ENCODE measurements around the gene NRXN3.
"Not testable (repeated sequence)": the region's sequence is repeated elsewhere in the genome, so short reads cannot be mapped to it uniquely, and the experiment has no call there.

NRXN3 gene

DNA sequence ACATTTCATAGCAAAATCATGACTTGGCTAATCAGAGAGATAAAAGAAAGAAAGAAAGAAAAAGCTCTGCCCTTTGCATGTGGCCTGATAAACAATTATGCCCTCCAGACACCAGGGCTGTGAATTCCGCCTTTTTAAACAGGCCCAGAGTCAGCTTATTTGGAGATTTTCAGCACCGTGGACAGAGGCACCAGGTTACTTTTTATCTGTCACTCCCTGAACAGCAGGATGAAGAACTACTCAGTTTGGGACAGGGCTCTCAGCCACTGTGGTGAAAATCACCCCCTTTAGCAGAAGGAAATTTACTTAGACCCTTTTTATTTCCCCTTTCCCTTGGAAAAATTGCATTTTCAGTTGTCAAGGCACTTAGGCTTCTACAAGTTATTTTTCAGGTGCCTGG is 359.9 kb downstream of the NRXN3 start:
- H3K27me3 ChIP-seq (ENCODE audit: control insufficient read depth, insufficient read depth, low read length), result no peaks in the 10 kb centered on the region
- no peak overlapping the region for H3K9ac ChIP-seq (ENCODE audit: low read length)
- no peaks in the 10 kb centered on the region for H3K36me3 ChIP-seq (ENCODE audit: control insufficient read depth, insufficient read depth, low read length)
- no peaks in the 10 kb centered on the region for H3K4me1 ChIP-seq (ENCODE audit: control insufficient read depth, insufficient read depth, low read length)
- no peaks in the 10 kb centered on the region for H3K9me3 ChIP-seq (ENCODE audit: control insufficient read depth, low read length)
- H3K4me3 ChIP-seq (ENCODE audit: low read length), result no peak overlapping the region

DNA sequence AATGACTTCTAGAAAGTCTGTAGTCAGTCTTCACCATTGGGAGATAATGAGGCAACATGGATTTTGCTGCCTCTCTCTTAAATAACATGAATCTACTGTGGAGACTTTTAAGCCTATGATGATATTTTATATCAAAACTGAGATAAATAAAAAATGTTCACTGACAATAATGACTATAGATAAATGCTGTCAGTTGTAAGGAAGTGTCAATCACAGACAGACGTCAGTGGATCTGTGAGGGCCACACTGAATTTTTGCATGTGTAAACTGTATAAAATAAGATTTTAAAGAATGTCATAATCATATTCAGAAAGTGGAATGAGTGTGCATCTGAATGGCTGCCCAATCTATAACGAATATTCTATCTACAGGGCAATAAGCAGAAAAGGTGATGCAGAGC is 364.0 kb downstream of the NRXN3 start:
- no peaks in the 10 kb centered on the region for H3K9me3 ChIP-seq (ENCODE audit: control insufficient read depth, low read length)
- H3K4me1 ChIP-seq (ENCODE audit: control insufficient read depth, insufficient read depth, low read length), result no peaks in the 10 kb centered on the region
- H3K4me3 ChIP-seq (ENCODE audit: low read length), result no peak overlapping the region
- H3K9ac ChIP-seq (ENCODE audit: low read length), result no peak overlapping the region
- H3K36me3 ChIP-seq (ENCODE audit: control insufficient read depth, insufficient read depth, low read length), result no peaks in the 10 kb centered on the region
- H3K27me3 ChIP-seq (ENCODE audit: control insufficient read depth, insufficient read depth, low read length), result no peaks in the 10 kb centered on the region

DNA sequence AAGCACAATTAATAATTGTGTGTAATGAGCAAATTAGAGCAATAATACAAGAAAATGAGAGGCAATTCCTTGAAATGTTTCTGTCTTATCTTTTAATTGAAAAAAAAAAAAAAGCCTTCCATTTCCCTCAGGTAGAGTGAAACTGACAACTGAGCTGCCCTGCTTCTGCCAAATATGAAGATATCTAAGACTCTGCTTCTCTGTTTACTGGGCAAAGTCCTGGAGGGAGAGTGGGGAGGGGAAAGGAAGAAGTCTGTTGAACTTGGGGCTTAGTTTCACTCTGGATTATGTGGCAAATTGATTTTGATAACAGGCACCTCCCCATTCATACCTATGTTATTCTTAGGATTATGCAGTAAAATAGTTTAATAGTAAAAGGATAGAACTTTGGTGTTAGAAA is 364.9 kb downstream of the NRXN3 start:
- H3K36me3 ChIP-seq (ENCODE audit: control insufficient read depth, insufficient read depth, low read length), result no peaks in the 10 kb centered on the region
- H3K4me3 ChIP-seq (ENCODE audit: low read length), result no peak overlapping the region
- H3K9me3 ChIP-seq (ENCODE audit: control insufficient read depth, low read length), result no peaks in the 10 kb centered on the region
- no peak overlapping the region for H3K9ac ChIP-seq (ENCODE audit: low read length)
- H3K4me1 ChIP-seq (ENCODE audit: control insufficient read depth, insufficient read depth, low read length), result no peaks in the 10 kb centered on the region
- H3K27me3 ChIP-seq (ENCODE audit: control insufficient read depth, insufficient read depth, low read length), result no peaks in the 10 kb centered on the region

DNA sequence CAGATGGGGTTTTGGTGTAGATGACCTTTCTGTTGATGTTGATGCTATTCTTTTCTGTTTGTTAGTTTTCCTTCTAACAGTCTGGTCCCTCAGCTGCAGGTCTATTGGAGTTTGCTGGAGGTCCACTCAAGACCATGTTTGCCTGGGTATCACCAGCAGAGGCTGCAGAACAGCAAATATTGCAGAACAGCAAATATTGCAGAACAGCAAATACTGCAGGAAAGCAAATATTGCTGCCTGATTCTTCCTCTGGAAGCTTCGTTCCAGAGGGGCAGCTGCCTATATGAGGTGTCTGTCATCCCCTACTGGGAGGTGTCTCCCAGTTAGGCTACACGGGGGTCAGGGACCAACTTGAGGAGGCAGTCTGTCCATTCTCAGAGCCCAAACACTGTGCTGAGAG is 371.6 kb downstream of the NRXN3 start:
- H3K9ac ChIP-seq (ENCODE audit: low read length); H3K4me1 ChIP-seq (ENCODE audit: control insufficient read depth, insufficient read depth, low read length); H3K4me3 ChIP-seq (ENCODE audit: low read length): not testable (repeated sequence)

GRCh38 chr14:78543433-78543832 is 373.3 kb downstream of the NRXN3 start:
- no peaks in the 10 kb centered on the region for H3K4me1 ChIP-seq (ENCODE audit: control insufficient read depth, insufficient read depth, low read length)
- H3K9ac ChIP-seq (ENCODE audit: low read length), result no peak overlapping the region
- no peak overlapping the region for H3K4me3 ChIP-seq (ENCODE audit: low read length)
- H3K36me3 ChIP-seq (ENCODE audit: control insufficient read depth, insufficient read depth, low read length), result no peaks in the 10 kb centered on the region
- no peaks in the 10 kb centered on the region for H3K27me3 ChIP-seq (ENCODE audit: control insufficient read depth, insufficient read depth, low read length)
- H3K9me3 ChIP-seq (ENCODE audit: control insufficient read depth, low read length), result no peaks in the 10 kb centered on the region

More for the DNA sequence above, 371.6 kb downstream of the NRXN3 start:
- H3K27me3 ChIP-seq (ENCODE audit: control insufficient read depth, insufficient read depth, low read length); H3K36me3 ChIP-seq (ENCODE audit: control insufficient read depth, insufficient read depth, low read length); H3K9me3 ChIP-seq (ENCODE audit: control insufficient read depth, low read length): not testable (repeated sequence)

- H3K36me3 ChIP-seq (ENCODE audit: control insufficient read depth, insufficient read depth, low read length), result no peaks in the 10 kb centered on the region
- no peaks in the 10 kb centered on the region for H3K27me3 ChIP-seq (ENCODE audit: control insufficient read depth, insufficient read depth, low read length)
- H3K9ac ChIP-seq (ENCODE audit: low read length), result no peak overlapping the region
- H3K4me3 ChIP-seq (ENCODE audit: low read length), result no peak overlapping the region
- H3K4me1 ChIP-seq (ENCODE audit: control insufficient read depth, insufficient read depth, low read length), result no peaks in the 10 kb centered on the region
- H3K9me3 ChIP-seq (ENCODE audit: control insufficient read depth, low read length), result no peaks in the 10 kb centered on the region
Observed at GRCh38 chr14:78561074-78561473, 390.9 kb downstream of the NRXN3 start.

- Histone ChIP-seq H3K9me3 (ENCODE audit: control insufficient read depth, low read length) (no peaks in the 10 kb centered on the region), H3K4me3 (ENCODE audit: low read length) (no peak overlapping the region), H3K9ac (ENCODE audit: low read length) (no peak overlapping the region), H3K36me3 (ENCODE audit: control insufficient read depth, insufficient read depth, low read length) (no peaks in the 10 kb centered on the region), H3K4me1 (ENCODE audit: control insufficient read depth, insufficient read depth, low read length) (peaks cover 5% of the 10 kb centered on the region), H3K27me3 (ENCODE audit: control insufficient read depth, insufficient read depth, low read length) (no peaks in the 10 kb centered on the region)
Observed at GRCh38 chr14:78566026-78566858, 396.1 kb downstream of the NRXN3 start.

DNA sequence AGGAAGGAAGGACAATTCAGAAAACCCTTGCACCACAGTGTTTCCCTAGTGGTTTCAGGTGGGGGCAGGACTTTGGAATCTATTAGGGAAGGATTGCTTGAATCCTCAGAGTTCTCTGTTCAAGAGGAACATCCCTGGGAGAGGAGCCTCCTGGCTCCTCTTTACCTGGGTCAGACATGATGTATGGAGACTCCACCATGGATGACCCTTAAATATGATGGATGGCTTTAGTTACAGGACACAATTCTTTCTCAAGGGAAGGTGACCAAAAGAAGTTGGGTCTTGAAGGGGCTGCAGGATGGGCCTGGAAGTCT is 396.6 kb downstream of the NRXN3 start:
- H3K4me1 ChIP-seq (ENCODE audit: control insufficient read depth, insufficient read depth, low read length), result peaks cover 5% of the 10 kb centered on the region
- H3K9ac ChIP-seq (ENCODE audit: low read length), result no peak overlapping the region
- no peaks in the 10 kb centered on the region for H3K36me3 ChIP-seq (ENCODE audit: control insufficient read depth, insufficient read depth, low read length)

GRCh38 chr14:78567343-78567742 is 397.2 kb downstream of the NRXN3 start:
- no peak overlapping the region for H3K9ac ChIP-seq (ENCODE audit: low read length)
- H3K4me3 ChIP-seq (ENCODE audit: low read length), result no peak overlapping the region
- H3K36me3 ChIP-seq (ENCODE audit: control insufficient read depth, insufficient read depth, low read length), result no peaks in the 10 kb centered on the region
- H3K27me3 ChIP-seq (ENCODE audit: control insufficient read depth, insufficient read depth, low read length), result no peaks in the 10 kb centered on the region
- H3K4me1 ChIP-seq (ENCODE audit: control insufficient read depth, insufficient read depth, low read length), result peaks cover 5% of the 10 kb centered on the region
- H3K9me3 ChIP-seq (ENCODE audit: control insufficient read depth, low read length), result no peaks in the 10 kb centered on the region

More for the DNA sequence above, 396.6 kb downstream of the NRXN3 start:
- Histone ChIP-seq H3K4me3 (ENCODE audit: low read length) (no peak overlapping the region), H3K27me3 (ENCODE audit: control insufficient read depth, insufficient read depth, low read length) (no peaks in the 10 kb centered on the region), H3K9me3 (ENCODE audit: control insufficient read depth, low read length) (no peaks in the 10 kb centered on the region)

DNA sequence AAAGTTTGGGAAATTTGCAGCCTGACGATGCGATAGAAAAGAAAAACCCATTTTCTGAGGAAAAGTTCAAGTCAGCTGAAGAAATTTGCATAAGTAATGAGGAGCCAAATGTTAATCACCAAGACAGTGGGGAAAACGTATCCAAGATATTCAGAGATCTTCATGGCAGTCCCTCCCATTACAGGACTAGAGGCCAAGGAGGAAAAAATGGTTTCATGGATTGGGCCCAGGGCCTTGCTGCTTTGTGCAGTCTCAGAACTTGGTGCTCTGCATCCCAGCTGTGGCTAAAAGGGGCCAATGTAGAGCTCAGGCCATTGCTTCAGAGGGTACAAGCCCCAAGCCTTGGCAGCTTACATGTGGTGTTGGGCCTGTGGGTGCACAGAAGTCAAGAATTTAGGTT is 403.6 kb downstream of the NRXN3 start:
- not testable (repeated sequence) for H3K4me1 ChIP-seq (ENCODE audit: control insufficient read depth, insufficient read depth, low read length); H3K9me3 ChIP-seq (ENCODE audit: control insufficient read depth, low read length); H3K27me3 ChIP-seq (ENCODE audit: control insufficient read depth, insufficient read depth, low read length); H3K9ac ChIP-seq (ENCODE audit: low read length); H3K4me3 ChIP-seq (ENCODE audit: low read length); H3K36me3 ChIP-seq (ENCODE audit: control insufficient read depth, insufficient read depth, low read length)

DNA sequence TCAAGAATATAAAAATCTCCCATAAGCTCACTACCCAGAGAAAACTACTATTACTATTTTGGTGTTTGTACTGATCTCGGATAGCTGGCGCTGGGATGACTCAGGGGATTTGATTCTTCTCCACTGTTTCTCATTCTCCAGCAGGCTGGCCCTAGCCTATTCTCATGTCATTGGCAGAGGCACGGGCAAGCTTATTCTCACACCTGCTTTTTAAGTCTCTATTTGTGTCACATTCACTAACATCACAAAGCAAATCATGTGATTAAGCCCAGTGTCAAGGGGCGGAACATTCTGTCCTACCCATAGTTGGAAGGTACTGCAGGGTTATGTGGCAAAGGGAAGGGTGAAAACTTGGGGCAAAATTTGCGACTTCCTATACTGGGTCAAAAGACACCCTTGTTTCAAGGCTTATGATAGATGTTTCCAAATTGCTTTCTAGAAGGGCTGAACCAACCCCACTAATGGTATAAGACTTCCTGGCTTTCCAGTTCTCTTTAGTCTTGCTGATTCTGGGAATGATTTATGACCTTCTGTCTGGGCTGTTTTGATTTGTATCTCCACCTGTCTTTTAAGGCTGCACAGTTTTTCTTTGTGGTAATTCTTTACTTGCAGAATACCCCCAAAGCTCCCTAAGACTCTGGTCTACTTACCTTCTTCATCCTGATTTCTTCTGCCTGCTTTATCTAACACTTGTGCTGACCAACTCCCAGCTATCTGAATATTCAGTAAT is 406.4 kb downstream of the NRXN3 start:
- Histone ChIP-seq H3K4me1 (ENCODE audit: control insufficient read depth, insufficient read depth, low read length) (no peaks in the 10 kb centered on the region), H3K36me3 (ENCODE audit: control insufficient read depth, insufficient read depth, low read length) (no peaks in the 10 kb centered on the region), H3K9me3 (ENCODE audit: control insufficient read depth, low read length) (no peaks in the 10 kb centered on the region), H3K9ac (ENCODE audit: low read length) (no peak overlapping the region), H3K27me3 (ENCODE audit: control insufficient read depth, insufficient read depth, low read length) (no peaks in the 10 kb centered on the region), H3K4me3 (ENCODE audit: low read length) (no peak overlapping the region)

GRCh38 chr14:78581229-78581628 is 411.1 kb downstream of the NRXN3 start:
- H3K4me3 ChIP-seq (ENCODE audit: low read length), result no peak overlapping the region
- no peaks in the 10 kb centered on the region for H3K27me3 ChIP-seq (ENCODE audit: control insufficient read depth, insufficient read depth, low read length)
- no peaks in the 10 kb centered on the region for H3K36me3 ChIP-seq (ENCODE audit: control insufficient read depth, insufficient read depth, low read length)
- H3K9me3 ChIP-seq (ENCODE audit: control insufficient read depth, low read length), result no peaks in the 10 kb centered on the region
- H3K4me1 ChIP-seq (ENCODE audit: control insufficient read depth, insufficient read depth, low read length), result no peaks in the 10 kb centered on the region
- H3K9ac ChIP-seq (ENCODE audit: low read length), result no peak overlapping the region

Measured in mucosa of stomach (tissue), 1 donor.